Urothelium cell line (cell line): ENCODE results near the gene IL2RA.
"Not testable (repeated sequence)": the region's sequence is repeated elsewhere in the genome, so short reads cannot be mapped to it uniquely, and the experiment has no call there.

ENCODE experiments used
- DNase-seq: peaks from one replicate; pipeline ENCODE4 v3.0.0; 2011; ENCODE audit warnings: low spot score, mixed read lengths
- FAIRE-seq: peaks from 2 replicates; lab custom pipeline; 2011; peaks lifted over from hg19 to GRCh38; lab: Jason Lieb, UNC

IL2RA gene

GRCh38 chr10:6043377-6043776 is 18.8 kb downstream of the IL2RA start:
- FAIRE-seq, DNase-seq: not testable (repeated sequence)

- DNase-seq (no peak), FAIRE-seq (no peak)
These were observed 22.0 kb downstream of the IL2RA start for GRCh38 chr10:6040205-6040604.

- no peak for FAIRE-seq
- no peak for DNase-seq
These were observed 22.5 kb downstream of the IL2RA start for GRCh38 chr10:6039711-6040110.

GRCh38 chr10:6038071-6038631 is 24.0 kb downstream of the IL2RA start:
- no peak for FAIRE-seq

GRCh38 chr10:6037422-6037821 is 24.7 kb downstream of the IL2RA start:
- DNase-seq: no peak
- no peak for FAIRE-seq

More at GRCh38 chr10:6038071-6038631, 24.0 kb downstream of the IL2RA start:
- DNase-seq: no peak

GRCh38 chr10:6036861-6037321 is 25.3 kb downstream of the IL2RA start:
- no peak for FAIRE-seq
- DNase-seq: no peak

- FAIRE-seq: no peak
- DNase-seq: no peak
These were observed 26.1 kb downstream of the IL2RA start for GRCh38 chr10:6035931-6036575.

- no peak for FAIRE-seq
- no peak for DNase-seq
These were observed 26.9 kb downstream of the IL2RA start for GRCh38 chr10:6035101-6035834.

- no peak for FAIRE-seq
- no peak for DNase-seq
These were observed 27.8 kb downstream of the IL2RA start for GRCh38 chr10:6034371-6034770.

GRCh38 chr10:6033954-6034353 is 28.2 kb downstream of the IL2RA start:
- no peak for DNase-seq
- FAIRE-seq: no peak

GRCh38 chr10:6030940-6031339 is 31.2 kb downstream of the IL2RA start:
- DNase-seq (no peak), FAIRE-seq (no peak)

GRCh38 chr10:6030217-6030616 is 31.9 kb downstream of the IL2RA start:
- DNase-seq: no peak
- no peak for FAIRE-seq

GRCh38 chr10:6027929-6028328 is 34.2 kb downstream of the IL2RA start:
- DNase-seq (no peak), FAIRE-seq (no peak)

GRCh38 chr10:6025683-6026255 is 36.4 kb downstream of the IL2RA start:
- no peak for DNase-seq

GRCh38 chr10:6024334-6024682 is 37.9 kb downstream of the IL2RA start:
- DNase-seq (no peak), FAIRE-seq (no peak)

More at GRCh38 chr10:6025683-6026255, 36.4 kb downstream of the IL2RA start:
- no peak for FAIRE-seq

- no peak for FAIRE-seq
- no peak for DNase-seq
These were observed 38.4 kb downstream of the IL2RA start for GRCh38 chr10:6023661-6024333.

GRCh38 chr10:6022660-6023059 is 39.5 kb downstream of the IL2RA start:
- DNase-seq (no peak), FAIRE-seq (no peak)

GRCh38 chr10:6020826-6021225 is 41.3 kb downstream of the IL2RA start:
- no peak for DNase-seq
- no peak for FAIRE-seq

GRCh38 chr10:6019796-6020195 is 42.4 kb downstream of the IL2RA start:
- no peak for FAIRE-seq
- DNase-seq: no peak

GRCh38 chr10:6019010-6019782 is 43.0 kb downstream of the IL2RA start:
- DNase-seq (no peak), FAIRE-seq (no peak)
